ENCODE measurements around the gene HOXA9. TPM values are rescaled to one million over a fixed set of nuclear protein-coding genes. Genes with fewer than 3 reads are reported as not detected.

HOXA9 gene
- polyA plus RNA-seq, 2 of the 4 experiments (the other 2 are of a cell fraction): 1.4 TPM

- FAIRE-seq: no peak
- Histone ChIP-seq H3K4me1 (peaks cover 14% of the 10 kb centered on the region; the same call in 2 of the 3 replicates), H3K4me3 (no peak overlapping the region), H3K9me3 (no peaks in the 10 kb centered on the region), H3K27ac (no peak overlapping the region), H3K4me2 (no peak overlapping the region)
- DNase-seq (ENCODE audit: low read depth in 1 of 2, low spot score in 1 of 2): no peak
- no peak for ATAC-seq
- ChIA-PET CTCF (interaction anchor here (0.6 to 4.2 kb wide), 14 partner anchors 8 to 1728 kb away, joined by 3 to 27 read pairs (median 4); partner anchors contain the start of gene HOXA13), POLR2A (no interaction called here)
- 85% methylated on average over 46 of the region's 46 CpGs for WGBS (ENCODE audit: missing lambda C conversion rate)
- TF ChIP-seq CEBPB (IDR thresholded peaks at IDR 0.05): no peak
- no peak for TF ChIP-seq CBX8 (IDR thresholded peaks at IDR 0.05)
- no peak for TF ChIP-seq HOXA7 (CRISPR knock-in tag; IDR thresholded peaks at IDR 0.05)
These were observed 22.4 kb upstream of the HOXA9 start for GRCh38 chr7:27187475-27188385.

- ATAC-seq (peak in 1 of 2 experiments; percentile 24; a peak in 3 of 6 replicates), DNase-seq (ENCODE audit: low read depth in 1 of 2, low spot score in 1 of 2) (no peak), FAIRE-seq (no peak)
- TF ChIP-seq CHD4 (IDR thresholded peaks at IDR 0.05; ENCODE audit: borderline replicate concordance) (no peak), ZNF302 (CRISPR knock-in tag; IDR thresholded peaks at IDR 0.05) (no peak), MAX (IDR thresholded peaks at IDR 0.05) (no peak), ELK1 (IDR thresholded peaks at IDR 0.05; ENCODE audit: low read depth, low read length) (no peak), CBX8 (IDR thresholded peaks at IDR 0.05) (no peak), USF2 (IDR thresholded peaks at IDR 0.05) (no peak), MAFK (IDR thresholded peaks at IDR 0.05; ENCODE audit: partially characterized antibody) (peak; percentile 19), NR3C1 (IDR thresholded peaks at IDR 0.05) (no peak)
- CTCF ChIA-PET: interaction anchor here (0.6 to 4.2 kb wide), 10 partner anchors 8 to 1727 kb away, joined by 3 to 27 read pairs (median 4); partner anchors contain the start of genes HOXA10 and HOXA13
- H3K4me3 ChIP-seq: no peak overlapping the region
- peaks cover 14% of the 10 kb centered on the region; the same call in 2 of the 3 replicates for H3K4me1 ChIP-seq
- 0 out of 6 replicates have a peak overlapping the region, but pooled peaks of 1 of the 2 experiments have one; percentile 3 for H3K27ac ChIP-seq
- H3K4me2 ChIP-seq: no peak overlapping the region
- POLR2A ChIA-PET: no interaction called here
- 51% methylated on average over 4 of the region's 4 CpGs for WGBS (ENCODE audit: missing lambda C conversion rate)
- no peaks in the 10 kb centered on the region for H3K9me3 ChIP-seq
These were observed 21.5 kb upstream of the HOXA9 start for GRCh38 chr7:27186668-27187474.

GRCh38 chr7:27185854-27186667, 20.7 kb upstream of the HOXA9 start:
- H3K4me1 ChIP-seq: peaks cover 14% of the 10 kb centered on the region; the same call in 2 of the 3 replicates
- TF ChIP-seq TFCP2L1 (CRISPR knock-in tag; IDR thresholded peaks at IDR 0.05) (no peak), ESRRA (IDR thresholded peaks at IDR 0.05; ENCODE audit: borderline replicate concordance, low read length) (no peak), ZFP36 (IDR thresholded peaks at IDR 0.05; ENCODE audit: borderline replicate concordance, partially characterized antibody) (no peak), CBX8 (IDR thresholded peaks at IDR 0.05) (no peak), MAZ (IDR thresholded peaks at IDR 0.05; ENCODE audit: borderline replicate concordance, low read depth, low read length) (no peak), TP53 (CRISPR knock-in tag; IDR thresholded peaks at IDR 0.05) (no peak), USF2 (IDR thresholded peaks at IDR 0.05) (no peak), MAFK (IDR thresholded peaks at IDR 0.05; ENCODE audit: partially characterized antibody) (no peak), CBX2 (IDR thresholded peaks at IDR 0.05; ENCODE audit: borderline replicate concordance, low read depth) (no peak), HEYL (CRISPR knock-in tag; IDR thresholded peaks at IDR 0.05) (no peak), GATA3 (IDR thresholded peaks at IDR 0.05; ENCODE audit: borderline replicate concordance) (no peak), CHD2 (IDR thresholded peaks at IDR 0.05; ENCODE audit: low read length, partially characterized antibody) (no peak), HDAC2 (IDR thresholded peaks at IDR 0.05) (no peak), ATOH8 (CRISPR knock-in tag; IDR thresholded peaks at IDR 0.05; ENCODE audit: low read depth) (no peak), FOXS1 (CRISPR knock-in tag; IDR thresholded peaks at IDR 0.05) (no peak)
- CTCF ChIA-PET: interaction anchor here (1.0 to 4.2 kb wide), 9 partner anchors 8 to 835 kb away, joined by 3 to 27 read pairs (median 4); partner anchors contain the start of genes HOXA10 and HOXA13
- H3K9me3 ChIP-seq: no peaks in the 10 kb centered on the region
- FAIRE-seq (no peak), ATAC-seq (peak in 1 of 2 experiments; percentile 20; a peak in 3 of 6 replicates), DNase-seq (ENCODE audit: low read depth in 1 of 2, low spot score in 1 of 2) (no peak)
- H3K27ac ChIP-seq: 0 out of 6 replicates have a peak overlapping the region, but pooled peaks of 1 of the 2 experiments have one; percentile 3
- POLR2A ChIA-PET: no interaction called here
- H3K4me3 ChIP-seq: no peak overlapping the region
- H3K4me2 ChIP-seq: no peak overlapping the region
- WGBS (ENCODE audit: missing lambda C conversion rate): 92% methylated on average over 24 of the region's 24 CpGs

Measured in A549 (cell line).